A549 (cell line): Measurements from ENCODE around the gene HBZ.

Experiments used
- BHLHE40 ChIP-seq: IDR thresholded peaks from 2 replicates; pipeline ENCODE4 v1.6.1; 2012; ENCODE audit warnings: low read depth, low read length, inconsistent platforms
- CBX2 ChIP-seq: fragments of 200-600 bp; sonication (generic); IDR thresholded peaks from 2 replicates; pipeline ENCODE4 v1.6.1; 2016; ENCODE audit warnings: low read depth, mild to moderate bottlenecking, borderline replicate concordance
- CTCF ChIP-seq: fragments of >200 bp; sonication (Bioruptor Twin); formaldehyde crosslinking; IDR thresholded peaks from 3 replicates; pipeline ENCODE4 v1.5.1; 2016
- MAX ChIP-seq: IDR thresholded peaks from 2 replicates; pipeline ENCODE4 v1.6.1; 2012
- MAZ ChIP-seq: fragments of 150-350 bp; IDR thresholded peaks from 2 replicates; pipeline ENCODE4 v1.6.1; 2014; ENCODE audit warnings: antibody characterized with exemption, low read depth, low read length, borderline replicate concordance
- POLR2A ChIP-seq: IDR thresholded peaks from 2 replicates; pipeline ENCODE4 v1.6.1; 2012; ENCODE audit warnings: mild to moderate bottlenecking, low read length

GRCh38 chr16:159136-159849 is 6.8 kb downstream of the HBZ start:
- TF ChIP-seq CTCF: no peak
- TF ChIP-seq MAX: no peak
- TF ChIP-seq BHLHE40: no peak
- TF ChIP-seq MAZ: no peak
- no peak for TF ChIP-seq POLR2A
- no peak for TF ChIP-seq CBX2
